ENCODE results near the gene KDM4B. TPM values are rescaled to one million over a fixed set of nuclear protein-coding genes. Genes with fewer than 3 reads are reported as not detected.
A peak's percentile ranks its signal among the peaks of the same experiment; 100 is the strongest.

The KDM4B gene
- total RNA-seq, 2 donors from 2014 or later, result 27.8 to 38.5 TPM

GRCh38 chr19:5065663-5066093, 96.8 kb downstream of the KDM4B start:
- WGBS, 2 experiments (ENCODE audit: insufficient coverage in 1 of 2, insufficient read length in 1 of 2), result 94 to 99% methylated on average over 14 to 24 of the region's 24 CpGs
- H3K36me3 Mint-ChIP-seq (ENCODE audit: low read depth), result peaks cover 31% of the 10 kb centered on the region

GRCh38 chr19:5066768-5067167, 97.9 kb downstream of the KDM4B start:
- Histone ChIP-seq H3K9ac (ENCODE audit: extremely low read depth, low read length, poor library complexity, severe bottlenecking) (no peak overlapping the region), H3K27ac (ENCODE audit: low read depth, low read length) (no peak overlapping the region), H3K36me3 (ENCODE audit: control insufficient read depth, insufficient read depth, low read length) (peaks cover 22% of the 10 kb centered on the region), H3K4me1 (ENCODE audit: control insufficient read depth, insufficient read depth, low read length) (no peaks in the 10 kb centered on the region), H3K4me3 (ENCODE audit: low read length) (no peak overlapping the region), H3K9me3 (ENCODE audit: control insufficient read depth, low read length) (peaks cover 8% of the 10 kb centered on the region), H3K27me3 (ENCODE audit: control insufficient read depth, insufficient read depth, low read length, poor library complexity, severe bottlenecking) (no peaks in the 10 kb centered on the region)
- no peaks in the 10 kb centered on the region for H3K27me3 Mint-ChIP-seq (ENCODE audit: insufficient read depth)
- H3K9me3 Mint-ChIP-seq, result peaks cover 15% of the 10 kb centered on the region
- no peaks in the 10 kb centered on the region for H3K4me1 Mint-ChIP-seq
- peaks cover 25% of the 10 kb centered on the region for H3K36me3 Mint-ChIP-seq (ENCODE audit: low read depth)
- DNase-seq, result no peak
- no peak overlapping the region for H3K4me3 Mint-ChIP-seq
- WGBS, 2 experiments (ENCODE audit: insufficient coverage in 1 of 2, insufficient read length in 1 of 2), result 91 to 96% methylated on average over 11 to 14 of the region's 14 CpGs
- H3K27ac Mint-ChIP-seq, result peak overlapping the region; percentile 73
- TF ChIP-seq, protein P1, sequence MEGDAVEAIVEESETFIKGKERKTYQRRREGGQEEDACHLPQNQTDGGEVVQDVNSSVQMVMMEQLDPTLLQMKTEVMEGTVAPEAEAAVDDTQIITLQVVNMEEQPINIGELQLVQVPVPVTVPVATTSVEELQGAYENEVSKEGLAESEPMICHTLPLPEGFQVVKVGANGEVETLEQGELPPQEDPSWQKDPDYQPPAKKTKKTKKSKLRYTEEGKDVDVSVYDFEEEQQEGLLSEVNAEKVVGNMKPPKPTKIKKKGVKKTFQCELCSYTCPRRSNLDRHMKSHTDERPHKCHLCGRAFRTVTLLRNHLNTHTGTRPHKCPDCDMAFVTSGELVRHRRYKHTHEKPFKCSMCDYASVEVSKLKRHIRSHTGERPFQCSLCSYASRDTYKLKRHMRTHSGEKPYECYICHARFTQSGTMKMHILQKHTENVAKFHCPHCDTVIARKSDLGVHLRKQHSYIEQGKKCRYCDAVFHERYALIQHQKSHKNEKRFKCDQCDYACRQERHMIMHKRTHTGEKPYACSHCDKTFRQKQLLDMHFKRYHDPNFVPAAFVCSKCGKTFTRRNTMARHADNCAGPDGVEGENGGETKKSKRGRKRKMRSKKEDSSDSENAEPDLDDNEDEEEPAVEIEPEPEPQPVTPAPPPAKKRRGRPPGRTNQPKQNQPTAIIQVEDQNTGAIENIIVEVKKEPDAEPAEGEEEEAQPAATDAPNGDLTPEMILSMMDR (conservative IDR thresholded peaks at IDR 0.05), result no peak

More at GRCh38 chr19:5065663-5066093, 96.8 kb downstream of the KDM4B start:
- TF ChIP-seq, protein P1 (conservative IDR thresholded peaks at IDR 0.05), result no peak
- Mint-ChIP-seq H3K4me1 (no peaks in the 10 kb centered on the region), H3K27ac (no peak overlapping the region), H3K4me3 (no peak overlapping the region), H3K9me3 (peaks cover 18% of the 10 kb centered on the region), H3K27me3 (ENCODE audit: insufficient read depth) (no peaks in the 10 kb centered on the region)
- H3K9ac ChIP-seq (ENCODE audit: extremely low read depth, low read length, poor library complexity, severe bottlenecking), result no peak overlapping the region
- H3K9me3 ChIP-seq (ENCODE audit: control insufficient read depth, low read length), result peaks cover 13% of the 10 kb centered on the region
- DNase-seq, result no peak
- H3K27me3 ChIP-seq (ENCODE audit: control insufficient read depth, insufficient read depth, low read length, poor library complexity, severe bottlenecking), result no peaks in the 10 kb centered on the region
- H3K4me1 ChIP-seq (ENCODE audit: control insufficient read depth, insufficient read depth, low read length), result no peaks in the 10 kb centered on the region
- no peak overlapping the region for H3K27ac ChIP-seq (ENCODE audit: low read depth, low read length)
- H3K4me3 ChIP-seq (ENCODE audit: low read length), result no peak overlapping the region
- H3K36me3 ChIP-seq (ENCODE audit: control insufficient read depth, insufficient read depth, low read length), result peaks cover 23% of the 10 kb centered on the region

DNA sequence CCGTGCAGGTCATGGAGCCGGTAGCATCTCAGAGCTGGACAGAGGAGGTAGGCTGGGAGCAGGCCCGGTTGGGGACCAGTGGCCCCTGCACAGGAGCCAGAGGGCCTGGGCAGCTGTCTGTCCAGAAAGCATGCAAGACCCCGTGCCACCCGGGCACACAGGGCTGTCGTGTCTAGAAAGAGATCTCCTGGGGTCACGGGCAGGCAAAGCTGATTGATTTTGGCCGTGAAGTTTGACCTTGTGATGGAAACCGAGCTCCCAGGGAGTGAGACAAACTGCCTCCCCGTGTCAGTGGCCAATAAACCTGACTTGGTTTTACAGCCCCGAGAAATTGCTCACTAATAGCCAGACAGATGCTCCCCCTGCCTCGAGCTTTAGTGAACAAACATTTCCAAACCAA, 98.8 kb downstream of the KDM4B start:
- DNase-seq, result no peak
- H3K4me1 Mint-ChIP-seq, result no peaks in the 10 kb centered on the region
- Histone ChIP-seq H3K9ac (ENCODE audit: extremely low read depth, low read length, poor library complexity, severe bottlenecking) (no peak overlapping the region), H3K4me3 (ENCODE audit: low read length) (no peak overlapping the region), H3K4me1 (ENCODE audit: control insufficient read depth, insufficient read depth, low read length) (no peaks in the 10 kb centered on the region), H3K27ac (ENCODE audit: low read depth, low read length) (no peak overlapping the region), H3K9me3 (ENCODE audit: control insufficient read depth, low read length) (no peaks in the 10 kb centered on the region), H3K27me3 (ENCODE audit: control insufficient read depth, insufficient read depth, low read length, poor library complexity, severe bottlenecking) (no peaks in the 10 kb centered on the region), H3K36me3 (ENCODE audit: control insufficient read depth, insufficient read depth, low read length) (peaks cover 15% of the 10 kb centered on the region)
- no peaks in the 10 kb centered on the region for H3K27me3 Mint-ChIP-seq (ENCODE audit: insufficient read depth)
- TF ChIP-seq, protein P1 (conservative IDR thresholded peaks at IDR 0.05), result no peak
- peak overlapping the region; percentile 52 for H3K27ac Mint-ChIP-seq
- H3K36me3 Mint-ChIP-seq (ENCODE audit: low read depth), result peaks cover 16% of the 10 kb centered on the region
- H3K9me3 Mint-ChIP-seq, result peaks cover 7% of the 10 kb centered on the region
- H3K4me3 Mint-ChIP-seq, result no peak overlapping the region
- WGBS, 2 experiments (ENCODE audit: insufficient coverage in 1 of 2, insufficient read length in 1 of 2), result 91 to 93% methylated on average over 12 of the region's 12 CpGs
